ENCODE data around the gene HGD.

GRCh38 chr3:120595788-120596115, 86.3 kb downstream of the HGD start:
- TF ChIP-seq, protein P1, sequence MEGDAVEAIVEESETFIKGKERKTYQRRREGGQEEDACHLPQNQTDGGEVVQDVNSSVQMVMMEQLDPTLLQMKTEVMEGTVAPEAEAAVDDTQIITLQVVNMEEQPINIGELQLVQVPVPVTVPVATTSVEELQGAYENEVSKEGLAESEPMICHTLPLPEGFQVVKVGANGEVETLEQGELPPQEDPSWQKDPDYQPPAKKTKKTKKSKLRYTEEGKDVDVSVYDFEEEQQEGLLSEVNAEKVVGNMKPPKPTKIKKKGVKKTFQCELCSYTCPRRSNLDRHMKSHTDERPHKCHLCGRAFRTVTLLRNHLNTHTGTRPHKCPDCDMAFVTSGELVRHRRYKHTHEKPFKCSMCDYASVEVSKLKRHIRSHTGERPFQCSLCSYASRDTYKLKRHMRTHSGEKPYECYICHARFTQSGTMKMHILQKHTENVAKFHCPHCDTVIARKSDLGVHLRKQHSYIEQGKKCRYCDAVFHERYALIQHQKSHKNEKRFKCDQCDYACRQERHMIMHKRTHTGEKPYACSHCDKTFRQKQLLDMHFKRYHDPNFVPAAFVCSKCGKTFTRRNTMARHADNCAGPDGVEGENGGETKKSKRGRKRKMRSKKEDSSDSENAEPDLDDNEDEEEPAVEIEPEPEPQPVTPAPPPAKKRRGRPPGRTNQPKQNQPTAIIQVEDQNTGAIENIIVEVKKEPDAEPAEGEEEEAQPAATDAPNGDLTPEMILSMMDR (IDR thresholded peaks at IDR 0.05 in 2 of 3, conservative IDR thresholded peaks at IDR 0.05 in 1 of 3; ENCODE audit: borderline replicate concordance in 1 of 3, insufficient read depth in 1 of 3, low read depth in 2 of 3, low read length in 2 of 3) = no peak
- no peak for TF ChIP-seq CEBPB (IDR thresholded peaks at IDR 0.05; ENCODE audit: low read depth)
- no peak for TF ChIP-seq POLR2AphosphoS5 (IDR thresholded peaks at IDR 0.05; ENCODE audit: low read depth, low read length)
- no peak for TF ChIP-seq MAX (IDR thresholded peaks at IDR 0.05)
- TF ChIP-seq SIN3A (IDR thresholded peaks at IDR 0.05; ENCODE audit: low read depth) = no peak
- no peak for TF ChIP-seq POLR2A (IDR thresholded peaks at IDR 0.05; ENCODE audit: borderline replicate concordance, extremely low read depth, insufficient read depth, insufficient read length)
- TF ChIP-seq EZH2 (IDR thresholded peaks at IDR 0.05) = no peak
- no peak for TF ChIP-seq ZFX (IDR thresholded peaks at IDR 0.05)
- TF ChIP-seq SRF (IDR thresholded peaks at IDR 0.05; ENCODE audit: low read depth) = no peak
